PC-3 (cell line): Measurements from ENCODE around the gene STK39. TPM values are rescaled to one million over a fixed set of nuclear protein-coding genes. Genes with fewer than 3 reads are reported as not detected.

Source experiments
- ATAC-seq: fragments of 200-7000 bp; cut with Tn5 transposase; 2 replicates; pipeline ENCODE4 v1.9.1; 2020; ENCODE audit warnings: mild to moderate bottlenecking, moderate library complexity
- BruUV-seq: library from RNA; stranded (reverse); fragments of 400-500 nt; replicated peaks from 2 replicates; lab custom pipeline; 2021; lab: Mats Ljungman, UMichigan
- CTCF ChIA-PET: fragments of 300-600 bp; sonication (Branson Sonifier 250); formaldehyde crosslinking; loops from one replicate; lab custom pipeline; 2022; ENCODE audit warnings: antibody characterized with exemption; lab: Charles Lee
- POLR2A ChIA-PET: fragments of 300-600 bp; sonication (Branson Sonifier 250); formaldehyde crosslinking; loops from one replicate; lab custom pipeline; 2022; ENCODE audit warnings: antibody characterized with exemption; ENCODE audit not compliant: unreplicated experiment; lab: Charles Lee
- DNase-seq: peaks from one replicate; pipeline ENCODE4 v3.0.0-alpha.2; 2015
- H2AFZ ChIP-seq: fragments of 300-600 bp; sonication (generic); 2 replicates; pipeline ENCODE4 v1.6.0; 2016; ENCODE audit warnings: antibody characterized with exemption, low read length
- H3F3A ChIP-seq: fragments of 300-600 bp; sonication (generic); one replicate; pipeline ENCODE4 v1.6.0; 2017; ENCODE audit warnings: antibody characterized with exemption, low read length, control low read depth, mild to moderate bottlenecking; ENCODE audit not compliant: unreplicated experiment
- H3K27ac ChIP-seq: fragments of 300-600 bp; sonication (generic); 2 replicates; pipeline ENCODE4 v1.5.1; 2016; ENCODE audit warnings: mild to moderate bottlenecking, low read length
- H3K27me3 ChIP-seq: fragments of 300-600 bp; sonication (generic); 2 replicates; pipeline ENCODE4 v1.6.1; 2016; ENCODE audit warnings: low read length, mixed read lengths
- H3K36me3 ChIP-seq: fragments of 300-600 bp; sonication (generic); 2 replicates; pipeline ENCODE4 v1.6.1; 2016; ENCODE audit warnings: low read depth, mixed run types, low read length, mixed read lengths
- H3K4me1 ChIP-seq: fragments of 300-600 bp; sonication (generic); 2 replicates; pipeline ENCODE4 v1.5.1; 2016; ENCODE audit warnings: low read length; ENCODE audit not compliant: insufficient read depth
- H3K4me2 ChIP-seq: fragments of 300-600 bp; sonication (generic); 2 replicates; pipeline ENCODE4 v1.6.0; 2016; ENCODE audit warnings: low read length
- H3K4me3 ChIP-seq: fragments of 300-600 bp; sonication (generic); 2 replicates; pipeline ENCODE4 v1.5.1; 2016; ENCODE audit warnings: mild to moderate bottlenecking, low read length, mixed read lengths
- H3K79me2 ChIP-seq: fragments of 300-600 bp; sonication (generic); 2 replicates; pipeline ENCODE4 v1.6.1; 2017; ENCODE audit warnings: low read length, mixed read lengths
- H3K9ac ChIP-seq: fragments of 300-600 bp; sonication (generic); 2 replicates; pipeline ENCODE4 v1.6.0; 2016; ENCODE audit warnings: mild to moderate bottlenecking, low read length
- H3K9me2 ChIP-seq: fragments of 300-600 bp; sonication (generic); replicated peaks from 2 replicates; pipeline ENCODE4 v1.6.1; 2016; ENCODE audit warnings: mixed run types, low read length, mixed read lengths
- H3K9me3 ChIP-seq: fragments of 300-600 bp; sonication (generic); 2 replicates; pipeline ENCODE4 v1.6.1; 2016; ENCODE audit warnings: low read length, mixed read lengths
- H4K20me1 ChIP-seq: fragments of 300-600 bp; sonication (generic); 2 replicates; pipeline ENCODE4 v1.6.1; 2016; ENCODE audit warnings: low read length, mixed read lengths
- CTCF ChIP-seq: fragments of 300-600 bp; sonication (generic); conservative IDR thresholded peaks from 2 replicates; pipeline ENCODE4 v1.5.1; 2017; ENCODE audit warnings: antibody characterized with exemption, low read depth, mild to moderate bottlenecking, low read length
- EZH2 ChIP-seq: fragments of 300-600 bp; sonication (generic); IDR thresholded peaks from one replicate; pipeline ENCODE4 v1.6.1; 2017; ENCODE audit warnings: antibody characterized with exemption, mild to moderate bottlenecking, low read length; ENCODE audit not compliant: unreplicated experiment
- EZH2phosphoT487 ChIP-seq: fragments of 300-600 bp; sonication (generic); IDR thresholded peaks from 2 replicates; pipeline ENCODE4 v1.6.1; 2018; ENCODE audit warnings: mild to moderate bottlenecking, antibody characterized with exemption, low read length, borderline replicate concordance
- intact Hi-C: fragments of 100-400 bp; cut with micrococcal nuclease; formaldehyde crosslinking; loops from 2 replicates; pipeline ENCODE4 v1.9.0; 2023
- total RNA-seq: library from RNA; depleted of rRNA; stranded (reverse); fragments of >200 nt; gene quantifications from 2 replicates; pipeline ENCODE4 v1.2.3, GENCODE V29; 2014

STK39 gene
- total RNA-seq, 1 experiment from 2014 or later: 17.9 TPM

GRCh38 chr2:167962436-167963226 lies 284.8 kb downstream of the STK39 start:
- CTCF ChIA-PET: interaction anchor here (0.7 kb wide), 1 partner anchor 158 kb away, joined by 3 read pairs; no protein-coding TSS in a partner anchor
- no peaks in the 10 kb centered on the region; the same call in 1 of the 2 replicates for H3K4me1 ChIP-seq
- H3F3A ChIP-seq: no peaks in the 10 kb centered on the region
- H3K79me2 ChIP-seq: no peaks in the 10 kb centered on the region
- no peak overlapping the region for H3K4me3 ChIP-seq
- intact Hi-C loops: no loop called here
- ATAC-seq (no peak), DNase-seq (no peak)
- H3K9me2 ChIP-seq: no peaks in the 10 kb centered on the region
- POLR2A ChIA-PET: no interaction called here
- H3K36me3 ChIP-seq: peaks cover 5% of the 10 kb centered on the region; the same call in 1 of the 2 replicates
- H3K27me3 ChIP-seq: no peaks in the 10 kb centered on the region
- H3K4me2 ChIP-seq: no peak overlapping the region
- H2AFZ ChIP-seq: no peak overlapping the region
- H4K20me1 ChIP-seq: no peaks in the 10 kb centered on the region
- TF ChIP-seq CTCF (no peak), EZH2 (no peak), EZH2phosphoT487 (no peak)
- no TSS peak for BruUV-seq
- no peak overlapping the region for H3K27ac ChIP-seq
- no peak overlapping the region for H3K9ac ChIP-seq
- H3K9me3 ChIP-seq: no peaks in the 10 kb centered on the region

- Histone ChIP-seq H3K79me2 (no peaks in the 10 kb centered on the region), H3K36me3 (peaks cover 5% of the 10 kb centered on the region; the same call in 1 of the 2 replicates), H4K20me1 (no peaks in the 10 kb centered on the region), H3F3A (no peaks in the 10 kb centered on the region), H3K27me3 (no peaks in the 10 kb centered on the region), H3K9ac (no peak overlapping the region), H2AFZ (no peak overlapping the region), H3K4me3 (no peak overlapping the region), H3K4me1 (no peaks in the 10 kb centered on the region; the same call in 1 of the 2 replicates), H3K4me2 (no peak overlapping the region), H3K9me2 (no peaks in the 10 kb centered on the region), H3K27ac (no peak overlapping the region), H3K9me3 (no peaks in the 10 kb centered on the region)
- BruUV-seq: no TSS peak
- intact Hi-C loops: no loop called here
- ChIA-PET POLR2A (no interaction called here), CTCF (interaction anchor here (0.7 kb wide), 1 partner anchor 159 kb away, joined by 3 read pairs; no protein-coding TSS in a partner anchor)
- TF ChIP-seq EZH2phosphoT487 (no peak), EZH2 (no peak), CTCF (no peak)
- ATAC-seq (no peak), DNase-seq (no peak)
Observed at GRCh38 chr2:167961536-167962048, 285.8 kb downstream of the STK39 start.
